DMS53 treated with DMSO at 0.1 percent for 48 hours (cell line): ENCODE data around the gene C2.

Experiments
- DNase-seq: peaks from one replicate; lab custom pipeline; 2025; ENCODE audit not compliant: unreplicated experiment; lab: John Stamatoyannopoulos, UW

Gene C2

DNA sequence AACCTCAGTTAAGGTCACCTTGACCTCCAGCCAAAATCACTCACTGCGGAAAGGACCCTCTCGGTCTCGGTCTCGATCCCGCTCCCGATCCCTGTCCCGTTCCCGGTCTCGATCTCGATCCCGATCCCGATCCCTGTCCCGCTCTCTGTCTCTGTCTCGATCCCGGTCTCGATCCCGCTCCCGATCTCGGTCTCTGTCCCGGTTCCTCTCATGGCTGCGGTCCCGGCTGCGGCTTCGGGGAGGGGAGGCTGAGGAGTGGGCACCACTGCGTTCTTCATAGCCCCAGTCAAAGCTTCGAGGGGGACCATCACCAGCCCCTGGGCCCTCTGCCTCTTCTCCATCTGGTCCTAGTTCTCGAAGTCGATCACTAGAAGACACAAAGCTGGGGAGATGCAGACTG, 27.0 kb downstream of the C2 start:
- DNase-seq: no peak

GRCh38 chr6:31956796-31957195, 29.3 kb downstream of the C2 start:
- DNase-seq: no peak

- no peak for DNase-seq
Measured at GRCh38 chr6:31958412-31958740, 30.9 kb downstream of the C2 start.

DNA sequence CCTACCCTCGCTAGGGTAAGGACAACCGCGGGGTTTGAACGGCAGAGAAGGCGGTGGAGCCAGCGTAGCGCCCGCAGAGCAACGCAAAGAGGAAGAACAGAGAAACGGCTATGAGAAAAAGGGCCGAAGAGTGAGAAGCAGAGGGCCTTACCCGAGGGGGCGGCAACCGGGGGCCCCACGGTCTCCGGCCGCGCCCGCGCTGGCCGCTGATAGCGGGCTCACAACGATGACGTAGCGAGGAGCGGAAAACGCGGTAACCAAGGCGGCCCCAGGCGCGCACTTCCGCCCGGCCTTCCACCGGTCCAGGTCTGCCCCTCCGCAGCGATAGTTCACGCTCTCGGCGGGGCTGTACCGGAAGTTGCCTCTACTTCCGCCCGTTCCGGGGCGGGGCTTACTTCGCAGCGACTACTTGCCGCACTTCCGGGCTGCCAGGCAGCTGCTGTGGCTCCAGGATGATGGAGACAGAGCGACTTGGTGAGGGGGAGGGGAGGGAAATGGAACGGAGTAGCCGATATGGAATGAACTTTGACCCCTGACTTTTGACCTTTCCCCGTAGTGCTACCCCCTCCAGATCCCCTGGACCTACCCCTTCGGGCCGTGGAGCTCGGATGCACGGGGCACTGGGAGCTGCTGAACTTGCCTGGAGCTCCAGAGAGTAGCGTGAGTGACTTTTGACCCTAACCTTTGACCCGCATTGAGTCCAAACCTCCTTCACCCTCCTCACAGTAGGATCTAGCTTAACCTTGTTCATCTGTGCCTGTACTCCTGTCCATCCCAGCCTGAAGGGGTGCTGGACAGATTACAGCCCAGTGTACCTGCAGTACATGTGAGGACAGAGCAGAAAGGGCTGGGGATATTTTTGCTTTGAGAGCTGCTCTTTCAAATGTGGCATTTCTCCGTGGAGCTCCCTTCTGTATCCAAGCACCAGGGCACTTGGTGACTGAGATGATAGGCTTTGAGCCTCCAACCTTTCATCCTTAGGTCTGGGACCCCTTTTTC, 31.5 kb downstream of the C2 start, which contains the start of the genes NELFE and SKIC2:
Gene NELFE (minus strand): TSS at position 231 of the 999 bp plus-strand sequence. CDS start 525 bp downstream, outside the sequence.
Gene SKIC2 (plus strand): TSS at position 435 of the 999 bp plus-strand sequence. CDS start 18 bp downstream, at position 453.
- peak; percentile 96 for DNase-seq

- no peak for DNase-seq
Measured at GRCh38 chr6:31961616-31962015, 34.1 kb downstream of the C2 start.

DNA sequence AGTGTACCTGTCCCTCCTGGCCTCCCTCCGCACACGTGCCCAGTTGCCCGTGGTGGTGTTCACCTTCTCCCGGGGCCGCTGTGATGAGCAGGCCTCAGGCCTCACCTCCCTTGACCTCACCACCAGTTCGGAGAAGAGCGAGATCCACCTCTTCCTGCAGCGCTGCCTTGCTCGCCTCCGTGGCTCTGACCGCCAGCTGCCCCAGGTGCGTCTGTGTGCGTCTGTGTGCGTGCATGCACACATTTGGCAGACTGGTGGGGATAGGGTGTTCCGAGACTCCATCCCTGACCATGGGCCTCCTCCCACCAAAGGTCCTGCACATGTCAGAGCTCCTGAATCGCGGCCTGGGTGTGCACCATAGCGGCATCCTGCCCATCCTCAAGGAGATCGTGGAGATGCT, 36.4 kb downstream of the C2 start:
- no peak for DNase-seq

GRCh38 chr6:31965700-31966099, 38.2 kb downstream of the C2 start:
- DNase-seq: no peak

DNA sequence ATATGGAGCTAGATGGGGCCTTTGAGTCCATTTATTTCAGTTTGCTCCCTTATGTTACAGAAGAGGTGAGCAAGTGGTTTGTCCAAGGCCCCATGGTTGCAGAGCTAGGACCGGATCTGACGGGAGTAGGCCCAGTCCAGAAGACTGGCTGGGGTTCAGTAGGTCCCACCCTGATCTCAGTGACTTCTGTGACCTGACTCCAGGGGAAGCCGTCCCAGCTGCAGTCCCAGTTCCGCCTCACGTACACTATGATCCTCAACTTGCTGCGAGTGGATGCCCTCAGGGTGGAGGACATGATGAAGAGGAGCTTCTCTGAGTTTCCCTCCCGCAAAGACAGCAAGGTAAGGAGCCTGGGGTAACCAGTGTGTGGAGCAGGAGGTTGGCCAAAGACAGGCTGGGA, 39.0 kb downstream of the C2 start:
- no peak for DNase-seq

- no peak for DNase-seq
Measured at GRCh38 chr6:31966997-31967925, 39.7 kb downstream of the C2 start.

GRCh38 chr6:31967926-31968320, 40.4 kb downstream of the C2 start:
- DNase-seq: no peak

DNA sequence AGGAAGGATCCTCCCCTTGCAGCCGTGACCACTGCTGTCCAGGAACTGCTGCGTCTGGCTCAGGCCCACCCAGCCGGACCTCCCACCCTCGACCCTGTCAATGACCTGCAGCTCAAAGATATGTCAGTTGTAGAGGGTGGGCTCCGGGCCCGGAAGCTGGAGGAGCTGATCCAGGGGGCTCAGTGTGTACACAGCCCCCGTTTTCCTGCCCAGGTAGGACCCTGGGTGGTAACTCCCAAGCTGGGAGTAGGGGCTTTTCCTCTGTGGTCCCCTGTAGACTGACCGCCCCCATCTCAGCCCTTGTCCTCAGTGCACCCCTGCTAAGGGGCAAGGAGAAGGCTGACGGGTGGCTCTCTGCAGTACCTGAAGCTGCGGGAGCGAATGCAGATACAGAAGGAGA, 40.8 kb downstream of the C2 start:
- DNase-seq: no peak

GRCh38 chr6:31968791-31969711, 41.5 kb downstream of the C2 start:
- no peak for DNase-seq

DNA sequence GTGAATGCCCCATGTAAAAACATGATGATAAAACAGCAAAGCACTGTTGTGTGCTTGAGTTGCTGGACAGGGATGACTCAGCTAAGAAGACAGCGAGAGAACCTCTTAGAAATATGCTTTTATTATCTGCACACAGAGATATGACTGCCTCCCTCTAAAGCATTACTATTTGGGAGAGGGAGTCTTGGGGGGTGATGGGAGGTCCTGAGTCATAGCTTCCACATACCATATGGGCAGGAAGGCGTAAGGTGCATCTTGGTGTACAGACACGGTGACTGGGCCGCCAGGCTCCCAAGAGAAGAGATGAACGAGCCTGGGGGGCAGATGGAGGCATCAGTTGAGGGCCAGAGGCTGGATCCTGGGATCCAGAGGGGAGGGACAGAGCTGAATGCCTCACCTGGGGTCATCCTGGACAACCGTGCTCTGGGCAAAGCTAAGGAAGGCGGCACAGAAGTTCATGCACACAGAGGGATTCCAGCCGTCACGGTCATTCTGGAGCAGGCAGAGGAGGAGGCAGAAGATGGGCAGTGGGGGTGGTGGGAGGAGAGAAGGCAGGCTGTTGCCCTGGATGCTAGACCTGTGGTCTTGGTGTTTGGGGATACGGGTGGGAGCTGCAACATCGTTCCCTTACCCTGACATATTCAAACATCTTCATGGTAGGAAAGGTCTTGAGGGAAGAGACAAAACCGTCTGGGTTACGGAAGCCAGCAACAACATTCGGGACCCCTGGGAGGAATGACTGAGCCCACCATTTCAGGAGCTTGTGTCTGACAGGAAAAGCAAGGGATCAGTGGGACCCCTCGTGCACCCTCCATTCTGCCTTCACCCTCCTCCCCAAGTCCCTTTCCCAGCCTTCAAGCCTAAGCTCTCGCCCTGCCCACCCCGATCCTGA, 42.4 kb downstream of the C2 start:
- DNase-seq: no peak

DNA sequence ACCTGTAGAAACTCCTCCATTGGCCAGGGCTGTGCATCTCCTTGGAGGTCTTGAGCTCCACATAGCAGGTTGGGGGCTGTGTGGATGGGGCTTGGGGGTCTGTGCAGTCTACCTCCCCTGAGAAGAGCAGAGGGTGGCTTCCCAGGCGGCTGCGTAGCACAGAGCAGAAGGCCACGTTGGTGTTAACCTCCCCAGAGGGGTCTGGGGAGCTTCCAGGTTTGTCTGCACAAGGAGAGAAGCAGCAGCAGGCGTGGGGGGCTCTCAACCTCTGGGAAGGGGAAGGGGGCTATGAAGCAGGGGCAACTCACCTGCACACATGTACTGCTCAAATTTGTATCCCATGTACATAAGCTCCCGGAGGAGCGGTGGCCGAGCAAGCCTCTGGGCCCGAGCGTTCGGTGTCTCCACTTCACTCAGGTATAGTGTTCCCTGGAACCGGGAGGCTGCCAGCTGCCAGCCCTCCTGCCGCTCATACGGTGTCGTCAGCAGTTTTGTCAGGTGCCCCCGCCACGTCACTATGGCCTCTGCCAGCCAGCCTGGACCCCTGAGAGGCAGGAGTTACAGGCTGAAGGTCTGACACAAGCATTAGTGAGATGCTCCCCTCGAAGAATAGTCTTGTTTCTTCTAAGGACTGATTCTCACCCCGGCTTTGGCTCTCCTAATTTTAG, 43.2 kb downstream of the C2 start:
- no peak for DNase-seq

DNA sequence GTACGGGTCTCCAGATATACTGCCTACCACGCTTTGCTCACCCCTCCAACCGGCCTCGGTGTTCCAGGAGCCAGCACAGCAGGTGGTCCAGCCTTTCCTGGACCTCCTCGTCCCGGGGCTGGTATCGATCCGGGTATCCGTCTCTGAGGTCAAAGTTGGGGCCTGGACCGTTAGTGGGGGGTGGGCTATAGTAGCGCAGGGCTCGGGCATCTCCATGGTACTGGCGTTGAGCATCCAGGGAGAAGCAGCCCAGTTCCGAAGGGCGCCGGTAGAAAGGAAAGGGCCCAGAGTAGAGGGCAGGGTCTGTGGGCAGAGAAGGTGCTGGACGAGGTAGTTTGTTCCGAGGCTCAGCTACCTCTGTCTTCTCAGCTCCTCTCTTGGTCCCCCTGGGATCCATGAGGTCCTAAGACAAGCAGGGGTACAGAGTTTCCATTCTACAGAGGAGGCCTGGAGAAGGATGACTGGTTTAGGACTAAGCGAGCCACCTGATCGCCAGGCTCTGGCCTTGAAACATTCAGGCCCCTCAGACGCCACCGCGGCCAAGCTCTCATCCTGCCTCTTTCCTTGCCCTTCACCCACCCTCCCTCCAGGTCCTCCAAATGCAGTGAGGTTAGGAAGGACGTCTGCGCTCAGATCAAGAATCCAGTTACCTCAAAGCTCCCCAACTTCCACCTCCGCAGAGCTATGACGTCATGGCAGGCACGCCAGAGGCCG, 43.9 kb downstream of the C2 start:
- DNase-seq: no peak

GRCh38 chr6:31971993-31972708, 44.6 kb downstream of the C2 start, which contains the start of gene DXO:
Gene DXO, minus strand, starts transcription at chr6:31972138. Its CDS starts 463 bp downstream, at chr6:31971675.
- peak; percentile 93 for DNase-seq

DNA sequence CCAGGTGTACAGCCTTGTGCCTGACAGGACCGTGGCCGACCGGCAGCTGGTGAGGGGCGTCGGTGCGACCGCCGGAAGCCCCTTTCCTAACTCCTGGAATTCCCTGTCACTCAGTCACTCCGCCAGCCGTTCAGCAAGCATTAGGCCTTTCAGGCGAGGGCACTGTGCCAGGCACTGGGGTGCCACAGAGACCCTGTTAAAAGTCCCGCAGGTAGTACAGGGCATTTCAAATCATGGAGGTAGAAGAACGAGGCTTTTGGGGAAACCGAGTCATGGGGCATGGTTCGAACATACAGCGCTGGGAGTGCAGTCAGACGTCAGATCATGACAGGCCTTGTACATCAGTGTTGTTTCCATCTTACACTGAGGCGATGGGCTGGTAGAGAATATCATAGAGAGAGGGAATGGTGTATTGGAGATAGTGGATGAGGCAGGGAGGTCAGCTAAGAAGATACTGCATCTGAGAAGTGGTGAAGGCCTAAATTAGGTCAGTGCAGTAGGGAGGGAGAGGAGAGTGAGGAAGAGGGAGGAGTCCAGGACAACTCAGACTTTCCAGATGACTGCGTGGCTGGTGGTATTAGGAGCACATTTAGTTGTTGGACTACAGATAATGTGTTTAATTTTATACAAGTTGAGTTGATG, 45.3 kb downstream of the C2 start:
- DNase-seq: no peak
